Endothelial cell of umbilical vein (primary cell): ENCODE measurements around the gene CDIP1.

Experiments used
- CTCF ChIP-seq, 2 donors: IDR thresholded peaks; 1 replicate in 1 of 2; 2 replicates in 1 of 2; pipeline ENCODE4 v1.5.1; 2011; ENCODE audit warnings: low read length in 2 of 2, mild to moderate bottlenecking in 2 of 2, moderate library complexity in 2 of 2, control low read depth in 1 of 2, inconsistent platforms in 1 of 2, low read depth in 1 of 2; ENCODE audit not compliant: insufficient read depth in 1 of 2; ENCODE audit errors: extremely low read depth in 1 of 2
- EZH2 ChIP-seq: IDR thresholded peaks from 2 replicates; pipeline ENCODE4 v1.6.1; 2012; ENCODE audit warnings: borderline replicate concordance, low read depth, mild to moderate bottlenecking, moderate library complexity, low read length, inconsistent platforms; ENCODE audit not compliant: severe bottlenecking
- FOS ChIP-seq: IDR thresholded peaks from 2 replicates; pipeline ENCODE4 v1.6.1; 2011; ENCODE audit warnings: mild to moderate bottlenecking, low read length, moderate library complexity, borderline replicate concordance; ENCODE audit not compliant: insufficient read depth
- MYC ChIP-seq: IDR thresholded peaks from one replicate; pipeline ENCODE4 v1.6.1; 2011; ENCODE audit warnings: mild to moderate bottlenecking, low read depth, low read length
- POLR2AphosphoS5 ChIP-seq: IDR thresholded peaks from 2 replicates; pipeline ENCODE4 v1.6.1; 2012; ENCODE audit warnings: low read depth, mild to moderate bottlenecking, control low read depth, low read length, moderate library complexity; ENCODE audit not compliant: insufficient read depth

- no peak for TF ChIP-seq CTCF (IDR thresholded peaks at IDR 0.05; ENCODE audit: extremely low read depth in 1 of 2, insufficient read depth in 1 of 2, low read depth in 1 of 2, low read length in 2 of 2)
- no peak for TF ChIP-seq POLR2AphosphoS5
- TF ChIP-seq EZH2: no peak
- TF ChIP-seq FOS: peak; percentile 69
- no peak for TF ChIP-seq MYC
Measured at GRCh38 chr16:4500272-4500671, 38.3 kb downstream of the CDIP1 start.
